Endothelial cell of umbilical vein (primary cell): ENCODE measurements around the gene DLEC1. TPM values are rescaled to one million over a fixed set of nuclear protein-coding genes. Genes with fewer than 3 reads are reported as not detected.

Experiments
- BruUV-seq: library from RNA; stranded (reverse); fragments of 400-500 nt; replicated peaks from 2 replicates; lab custom pipeline; 2021; lab: Mats Ljungman, UMichigan
- CTCF ChIA-PET: fragments of 300-600, 350-600 bp; sonication (Branson Sonifier 250); formaldehyde crosslinking; loops from one replicate; lab custom pipeline; 2021; ENCODE audit warnings: antibody characterized with exemption, inconsistent platforms; lab: Charles Lee
- POLR2A ChIA-PET: fragments of 300-600, 350-600 bp; sonication (Branson Sonifier 250); formaldehyde crosslinking; loops from one replicate; lab custom pipeline; 2021; ENCODE audit warnings: antibody characterized with exemption, inconsistent platforms; lab: Charles Lee
- DNase-seq: peaks from one replicate; pipeline ENCODE4 v3.0.0-alpha.2; 2011; ENCODE audit warnings: low read depth, low spot score
- FAIRE-seq: peaks from 2 replicates; lab custom pipeline; 2011; peaks lifted over from hg19 to GRCh38; lab: Jason Lieb, UNC
- H2AFZ ChIP-seq: 2 replicates; pipeline ENCODE4 v1.6.0; 2012; ENCODE audit warnings: low read depth, low read length, control low read depth, inconsistent platforms
- H3K27ac ChIP-seq: 2 replicates; pipeline ENCODE4 v1.5.1; 2011; ENCODE audit warnings: low read depth, mild to moderate bottlenecking, control low read depth, low read length, moderate library complexity; ENCODE audit not compliant: insufficient read depth
- H3K27me3 ChIP-seq, 2 experiments: 2 replicates each; pipeline versions ENCODE4 v1.6.0 to v1.6.1; 2011; ENCODE audit warnings: low read length in 2 of 2, mixed read lengths in 1 of 2; ENCODE audit not compliant: control insufficient read depth in 2 of 2, insufficient read depth in 2 of 2
- H3K36me3 ChIP-seq, 2 experiments: 2 replicates in 1 of 2; 3 replicates in 1 of 2; pipeline ENCODE4 v1.5.1; 2011; ENCODE audit warnings: low read length in 2 of 2, mild to moderate bottlenecking in 1 of 2, moderate library complexity in 1 of 2; ENCODE audit not compliant: control insufficient read depth in 2 of 2, insufficient read depth in 2 of 2; ENCODE audit errors: extremely low read depth in 1 of 2
- H3K4me1 ChIP-seq: 3 replicates; pipeline ENCODE4 v1.5.1; 2011; ENCODE audit warnings: mild to moderate bottlenecking, low read length; ENCODE audit not compliant: control insufficient read depth, insufficient read depth; ENCODE audit errors: extremely low read depth
- H3K4me2 ChIP-seq: 2 replicates; pipeline ENCODE4 v1.6.1; 2011; ENCODE audit warnings: low read length, control low read depth, mixed read lengths; ENCODE audit not compliant: insufficient read depth
- H3K4me3 ChIP-seq, 3 experiments: fragments of 200-600 bp in 1 of 3; sonication (generic), shearing (Covaris generic) in 1 of 3; replicated peaks in 1 of 3; 2 replicates each; pipeline ENCODE4 v1.5.1; 2011 to 2016; ENCODE audit warnings: control low read depth in 3 of 3, low read length in 3 of 3, mild to moderate bottlenecking in 2 of 3, inconsistent platforms in 1 of 3, low read depth in 1 of 3, moderate library complexity in 1 of 3; ENCODE audit not compliant: insufficient read depth in 1 of 3
- H3K79me2 ChIP-seq: 2 replicates; pipeline ENCODE4 v1.6.0; 2012; ENCODE audit warnings: low read length, inconsistent platforms; ENCODE audit not compliant: control insufficient read depth, insufficient read depth
- H3K9ac ChIP-seq: replicated peaks from 2 replicates; pipeline ENCODE3; 2011; ENCODE audit warnings: low read length, control low read depth; ENCODE audit not compliant: insufficient read depth; ENCODE audit errors: extremely low read depth
- H3K9me1 ChIP-seq: replicated peaks from 3 replicates; pipeline ENCODE4 v1.6.0; 2011; ENCODE audit warnings: mild to moderate bottlenecking, low read length; ENCODE audit not compliant: control insufficient read depth, insufficient read depth; ENCODE audit errors: extremely low read depth
- H3K9me3 ChIP-seq: replicated peaks from 2 replicates; pipeline ENCODE4 v1.5.1; 2012; ENCODE audit warnings: low read length, inconsistent platforms; ENCODE audit not compliant: control insufficient read depth, insufficient read depth
- H4K20me1 ChIP-seq: replicated peaks from 2 replicates; pipeline ENCODE3; 2011; ENCODE audit warnings: mild to moderate bottlenecking, low read length; ENCODE audit not compliant: control insufficient read depth, insufficient read depth; ENCODE audit errors: extremely low read depth
- FOS ChIP-seq: IDR thresholded peaks from 2 replicates; pipeline ENCODE4 v1.6.1; 2011; ENCODE audit warnings: mild to moderate bottlenecking, low read length, moderate library complexity, borderline replicate concordance; ENCODE audit not compliant: insufficient read depth
- GATA2 ChIP-seq: IDR thresholded peaks from 2 replicates; pipeline ENCODE4 v1.7.0; 2011; ENCODE audit warnings: low read depth, mild to moderate bottlenecking, moderate library complexity, mixed read lengths, low read length; ENCODE audit not compliant: insufficient read length, insufficient read depth
- JUN ChIP-seq: IDR thresholded peaks from 2 replicates; pipeline ENCODE4 v1.6.1; 2011; ENCODE audit warnings: borderline replicate concordance, low read depth; ENCODE audit not compliant: insufficient read length, insufficient read depth
- MYC ChIP-seq: IDR thresholded peaks from one replicate; pipeline ENCODE4 v1.6.1; 2011; ENCODE audit warnings: mild to moderate bottlenecking, low read depth, low read length
- POLR2A ChIP-seq: IDR thresholded peaks from 2 replicates; pipeline ENCODE4 v1.6.1; 2012; ENCODE audit warnings: low read depth, mild to moderate bottlenecking, control low read depth, low read length
- POLR2AphosphoS5 ChIP-seq: IDR thresholded peaks from 2 replicates; pipeline ENCODE4 v1.6.1; 2012; ENCODE audit warnings: low read depth, mild to moderate bottlenecking, control low read depth, low read length, moderate library complexity; ENCODE audit not compliant: insufficient read depth
- dilution Hi-C: fragments of 300-500 bp; cut with MboI; formaldehyde crosslinking; loops from one replicate; pipeline ENCODE4 v1.15.0; 2019; ENCODE audit warnings: low sequenced_read_pairs; ENCODE audit not compliant: extremely low pct_ligation_motif_present
- intact Hi-C: fragments of 100-400 bp; cut with micrococcal nuclease; formaldehyde crosslinking; loops from one replicate; pipeline ENCODE4 v1.10.0; 2022
- polyA plus RNA-seq, 4 experiments: library from polyadenylated mRNA; depleted of rRNA in 3 of 4; stranded (reverse) in 3 of 4; unstranded in 1 of 4; fragments of >200 nt; gene quantifications; 2 replicates each; pipeline versions ENCODE4 v1.2.1 to v1.2.3, GENCODE V29; 2011 to 2012; ENCODE audit warnings: missing spikeins in 1 of 4
- total RNA-seq: library from RNA; stranded (reverse); gene quantifications from 2 replicates; pipeline ENCODE4 v1.2.3, GENCODE V29; 2021
- TF ChIP-seq, protein P1 (sequence below), 2 donors: IDR thresholded peaks; 1 replicate in 1 of 2; 2 replicates in 1 of 2; pipeline ENCODE4 v1.5.1; 2011; ENCODE audit warnings: low read length in 2 of 2, mild to moderate bottlenecking in 2 of 2, moderate library complexity in 2 of 2, control low read depth in 1 of 2, inconsistent platforms in 1 of 2, low read depth in 1 of 2; ENCODE audit not compliant: insufficient read depth in 1 of 2; ENCODE audit errors: extremely low read depth in 1 of 2
- TF ChIP-seq, protein P2 (sequence below): IDR thresholded peaks from 2 replicates; pipeline ENCODE4 v1.6.1; 2011; ENCODE audit not compliant: insufficient read depth, insufficient read length

DLEC1 gene
- total and polyA plus RNA-seq, 2 donors (not counting 3 experiments of a cell fraction or from before 2014, with no cell fraction given) = not detected

DNA sequence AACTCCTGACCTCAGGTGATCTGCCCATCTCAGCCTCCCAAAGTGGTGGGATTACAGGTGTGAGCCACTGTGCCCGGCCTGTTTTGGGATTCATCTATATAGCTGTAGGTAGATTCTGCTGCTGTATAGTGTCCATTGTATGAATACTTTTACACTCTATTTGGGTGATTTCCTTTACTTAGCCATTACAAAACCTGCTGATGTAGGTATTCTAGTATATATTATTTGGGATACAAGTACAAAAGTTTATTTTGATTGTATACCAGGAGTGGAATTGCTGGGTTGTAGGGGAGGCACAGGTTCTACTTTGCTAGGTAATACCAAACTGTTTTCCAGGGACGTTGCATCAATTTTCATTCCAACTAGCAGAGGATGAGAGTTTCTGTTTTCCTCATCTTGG, 116.8 kb downstream of the DLEC1 start:
- FAIRE-seq (no peak), DNase-seq (no peak)
- intact Hi-C loops = no loop called here
- H4K20me1 ChIP-seq = no peaks in the 10 kb centered on the region
- H3K4me3 ChIP-seq = no peak overlapping the region
- H3K27ac ChIP-seq = no peak overlapping the region
- dilution Hi-C loops = no loop called here
- POLR2A ChIA-PET = no interaction called here
- no TSS peak for BruUV-seq
- no peaks in the 10 kb centered on the region for H3K9me1 ChIP-seq
- H3K79me2 ChIP-seq = no peaks in the 10 kb centered on the region
- H3K4me2 ChIP-seq = no peak overlapping the region
- no peaks in the 10 kb centered on the region for H3K27me3 ChIP-seq
- CTCF ChIA-PET = interaction anchor here (4.2 kb wide), 1 partner anchor 9 kb away, joined by 20 read pairs; the partner anchor contains the start of gene OXSR1
- TF ChIP-seq POLR2A (no peak), MYC (no peak), GATA2 (no peak), FOS (no peak), JUN (no peak), POLR2AphosphoS5 (no peak)
- no peaks in the 10 kb centered on the region for H3K9me3 ChIP-seq
- H3K9ac ChIP-seq = no peak overlapping the region
- no peaks in the 10 kb centered on the region for H3K4me1 ChIP-seq
- H2AFZ ChIP-seq = no peak overlapping the region
- H3K36me3 ChIP-seq = no peaks in the 10 kb centered on the region

- Histone ChIP-seq H3K9me1 (no peaks in the 10 kb centered on the region), H4K20me1 (no peaks in the 10 kb centered on the region), H3K4me1 (no peaks in the 10 kb centered on the region), H3K27ac (no peak overlapping the region), H3K27me3 (no peaks in the 10 kb centered on the region), H3K79me2 (no peaks in the 10 kb centered on the region), H3K9ac (no peak overlapping the region), H3K36me3 (no peaks in the 10 kb centered on the region), H3K9me3 (no peaks in the 10 kb centered on the region), H3K4me2 (no peak overlapping the region), H2AFZ (no peak overlapping the region), H3K4me3 (no peak overlapping the region)
- BruUV-seq = no TSS peak
- intact Hi-C loops (no loop called here), dilution Hi-C loops (no loop called here)
- FAIRE-seq (no peak), DNase-seq (no peak)
- POLR2A ChIA-PET = no interaction called here
- no peak for TF ChIP-seq GATA2
- no peak for TF ChIP-seq POLR2A
- no peak for TF ChIP-seq MYC
- TF ChIP-seq, protein P1, sequence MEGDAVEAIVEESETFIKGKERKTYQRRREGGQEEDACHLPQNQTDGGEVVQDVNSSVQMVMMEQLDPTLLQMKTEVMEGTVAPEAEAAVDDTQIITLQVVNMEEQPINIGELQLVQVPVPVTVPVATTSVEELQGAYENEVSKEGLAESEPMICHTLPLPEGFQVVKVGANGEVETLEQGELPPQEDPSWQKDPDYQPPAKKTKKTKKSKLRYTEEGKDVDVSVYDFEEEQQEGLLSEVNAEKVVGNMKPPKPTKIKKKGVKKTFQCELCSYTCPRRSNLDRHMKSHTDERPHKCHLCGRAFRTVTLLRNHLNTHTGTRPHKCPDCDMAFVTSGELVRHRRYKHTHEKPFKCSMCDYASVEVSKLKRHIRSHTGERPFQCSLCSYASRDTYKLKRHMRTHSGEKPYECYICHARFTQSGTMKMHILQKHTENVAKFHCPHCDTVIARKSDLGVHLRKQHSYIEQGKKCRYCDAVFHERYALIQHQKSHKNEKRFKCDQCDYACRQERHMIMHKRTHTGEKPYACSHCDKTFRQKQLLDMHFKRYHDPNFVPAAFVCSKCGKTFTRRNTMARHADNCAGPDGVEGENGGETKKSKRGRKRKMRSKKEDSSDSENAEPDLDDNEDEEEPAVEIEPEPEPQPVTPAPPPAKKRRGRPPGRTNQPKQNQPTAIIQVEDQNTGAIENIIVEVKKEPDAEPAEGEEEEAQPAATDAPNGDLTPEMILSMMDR (IDR thresholded peaks at IDR 0.05; ENCODE audit: extremely low read depth in 1 of 2, insufficient read depth in 1 of 2, low read depth in 1 of 2, low read length in 2 of 2) = no peak
- TF ChIP-seq, protein P2, sequence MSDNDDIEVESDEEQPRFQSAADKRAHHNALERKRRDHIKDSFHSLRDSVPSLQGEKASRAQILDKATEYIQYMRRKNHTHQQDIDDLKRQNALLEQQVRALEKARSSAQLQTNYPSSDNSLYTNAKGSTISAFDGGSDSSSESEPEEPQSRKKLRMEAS = no peak
- CTCF ChIA-PET = no interaction called here
These were observed 118.1 kb downstream of the DLEC1 start for GRCh38 chr3:38157117-38157516.
